ENCODE results near the gene ATP8B3.

ATP8B3 gene

DNA sequence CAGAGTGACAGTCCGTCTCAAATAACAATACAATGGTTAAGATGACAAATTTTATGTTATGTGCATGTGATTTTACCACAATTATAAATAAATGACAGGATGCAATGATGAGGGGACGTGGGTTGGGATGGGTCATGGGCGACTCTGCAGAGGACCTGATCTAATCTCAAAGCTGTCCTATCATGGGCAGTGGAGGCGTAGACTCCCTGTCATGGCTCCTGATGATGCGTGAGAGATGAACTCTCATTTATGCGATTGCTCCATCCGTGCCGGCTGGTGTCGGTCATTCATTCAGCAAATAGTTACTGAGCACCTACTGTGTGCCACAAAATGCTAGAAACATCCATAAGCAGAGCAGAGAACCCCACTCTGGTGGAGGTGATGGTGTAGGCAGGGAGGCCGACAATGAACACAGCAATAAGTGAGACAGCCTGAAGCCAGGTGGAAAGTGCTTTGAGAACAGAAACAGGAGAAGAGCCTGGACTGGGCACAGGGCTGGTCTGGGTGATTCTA lies 37.9 kb upstream of the ATP8B3 start:
- no peak for DNase-seq

DNA sequence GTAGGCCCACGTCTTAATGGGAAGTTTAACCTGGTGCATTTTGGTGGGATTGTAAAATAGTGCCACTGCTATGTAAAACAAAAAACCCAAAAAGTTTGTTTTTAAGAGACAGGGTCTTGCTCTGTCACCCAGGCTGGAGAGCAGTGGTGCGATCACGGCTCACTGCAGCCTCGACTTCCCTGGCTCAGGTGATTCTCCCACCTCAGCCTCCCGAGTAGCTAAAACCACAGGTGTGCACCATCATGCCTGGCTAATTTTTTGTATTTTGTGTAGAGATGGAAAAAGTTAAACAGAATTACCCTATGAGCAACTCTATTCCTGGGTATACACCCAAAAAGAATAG lies 37.0 kb upstream of the ATP8B3 start:
- no peak for DNase-seq

DNA sequence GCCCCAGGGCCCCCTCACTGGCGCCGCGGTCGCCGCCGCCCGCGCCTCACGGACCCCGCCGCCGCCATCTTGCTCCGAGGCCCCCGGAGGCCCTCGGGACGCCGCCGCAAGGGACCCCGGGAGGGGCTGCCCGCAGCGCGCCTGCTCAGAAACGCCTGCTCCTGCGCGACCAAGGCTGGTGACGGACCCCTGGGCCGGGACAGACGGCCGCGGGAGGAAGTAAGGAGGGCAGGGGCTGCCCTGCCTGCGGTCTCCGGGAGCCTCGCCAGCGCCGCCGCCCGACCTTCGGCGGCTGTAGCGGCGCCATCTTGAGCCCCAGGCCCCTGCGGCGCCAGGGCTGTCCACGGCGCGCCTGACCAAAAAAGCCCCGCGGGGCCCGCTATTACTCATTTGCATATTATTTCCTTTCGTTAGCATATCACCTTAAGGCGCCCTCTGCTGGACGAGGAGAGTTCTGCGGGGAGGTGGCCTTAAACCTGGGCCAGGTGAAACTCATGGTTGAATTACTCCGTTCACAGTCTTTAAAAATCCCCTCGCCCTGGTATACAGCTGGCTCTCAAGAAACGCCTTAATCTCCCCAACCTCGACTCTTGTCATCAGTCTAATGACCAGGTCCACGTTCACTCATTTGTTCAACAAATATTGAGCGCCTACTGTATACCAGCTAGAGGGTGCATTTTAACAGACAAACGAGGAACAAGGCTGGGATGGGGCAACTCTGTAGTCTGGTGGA lies 36.5 kb upstream of the ATP8B3 start, which contains the start of gene REXO1:
REXO1 (minus strand) TSS at position 85 of the 733 bp plus-strand sequence. CDS start 125 bp downstream, outside the sequence.
- DNase-seq, result peak; percentile 99

DNA sequence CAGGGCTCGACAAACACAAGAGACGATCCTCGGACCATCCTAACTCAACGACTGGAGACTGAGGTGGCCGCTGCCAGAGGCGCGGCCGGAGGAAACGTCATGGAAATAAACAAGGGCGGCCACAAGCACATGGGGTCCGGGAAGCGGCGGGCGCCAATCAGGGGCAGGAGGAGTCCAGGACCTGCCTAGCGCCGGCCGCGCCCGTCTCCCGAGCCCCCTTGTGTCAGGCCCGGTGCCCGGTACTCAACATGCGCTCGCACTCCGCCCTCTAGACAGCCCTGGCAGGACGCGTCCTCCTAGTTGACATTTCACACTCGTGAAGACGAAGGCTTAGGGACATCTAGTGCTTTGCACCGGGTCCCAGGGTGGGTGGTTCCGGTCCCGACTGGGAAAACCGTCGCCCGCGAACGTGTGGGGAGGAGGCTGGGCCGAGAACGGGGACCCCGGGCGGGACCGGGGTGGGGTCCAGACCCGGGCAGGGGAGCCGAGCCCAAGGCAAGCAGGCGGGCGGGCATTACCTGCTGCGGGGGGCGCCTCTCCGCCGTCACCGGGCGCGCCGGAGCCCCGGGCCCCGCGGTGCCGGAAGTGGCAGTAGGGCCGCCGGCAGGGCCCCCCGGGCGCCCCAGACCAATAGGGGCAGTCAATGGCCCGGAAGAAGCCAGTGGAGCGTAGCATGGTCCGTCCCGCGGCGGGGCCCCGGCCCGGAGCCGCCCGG lies 35.8 kb upstream of the ATP8B3 start:
- no peak for DNase-seq

DNA sequence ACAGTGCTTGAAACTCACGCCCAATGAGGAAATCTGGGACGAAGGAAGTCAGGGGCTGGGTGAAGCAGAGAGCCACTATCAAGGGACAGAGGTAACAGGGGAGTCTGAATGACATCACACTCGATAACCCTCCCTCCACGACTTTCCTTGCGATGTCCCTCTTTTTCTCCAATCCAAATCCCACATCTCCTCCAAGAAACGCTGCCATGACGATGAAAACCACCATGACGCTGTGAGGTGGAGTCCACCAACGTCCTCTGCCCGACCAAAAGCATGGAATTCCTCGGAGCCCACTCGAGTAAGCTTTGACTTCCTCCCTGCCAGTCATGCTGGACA lies 35.2 kb upstream of the ATP8B3 start:
- DNase-seq, result no peak

DNA sequence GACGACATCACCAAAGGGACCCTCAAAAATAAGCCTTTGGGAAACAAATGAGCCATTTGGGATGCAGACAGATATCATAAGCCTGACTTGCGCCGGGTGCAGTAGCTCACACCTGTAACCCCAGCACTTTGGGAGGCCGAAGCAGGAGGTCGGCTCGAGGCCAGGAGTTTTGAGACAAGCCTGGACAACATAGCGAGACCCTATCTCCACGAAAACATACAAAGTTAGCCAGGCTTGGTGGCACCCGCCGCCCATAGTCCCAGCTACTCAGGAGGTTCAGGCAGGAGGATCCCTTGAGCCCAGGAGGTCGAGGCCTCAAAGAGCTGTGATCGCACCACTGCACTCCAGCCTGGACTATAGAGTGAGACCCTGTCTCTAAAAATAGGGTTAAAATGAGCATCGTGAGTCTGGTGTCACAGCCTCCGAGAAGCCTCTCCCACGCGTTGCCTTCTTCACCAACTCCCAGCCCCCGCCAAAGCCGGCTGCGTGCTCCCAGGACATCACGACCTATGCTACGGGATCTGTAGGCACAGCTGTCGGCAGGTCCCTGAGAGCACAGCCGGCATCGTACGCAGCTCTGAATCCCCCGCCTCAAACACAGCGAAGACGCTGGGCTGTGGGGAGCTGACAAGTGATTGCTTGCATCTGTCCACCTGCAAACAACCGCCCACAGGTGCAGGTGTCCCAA lies 34.6 kb upstream of the ATP8B3 start:
- no peak for DNase-seq

DNA sequence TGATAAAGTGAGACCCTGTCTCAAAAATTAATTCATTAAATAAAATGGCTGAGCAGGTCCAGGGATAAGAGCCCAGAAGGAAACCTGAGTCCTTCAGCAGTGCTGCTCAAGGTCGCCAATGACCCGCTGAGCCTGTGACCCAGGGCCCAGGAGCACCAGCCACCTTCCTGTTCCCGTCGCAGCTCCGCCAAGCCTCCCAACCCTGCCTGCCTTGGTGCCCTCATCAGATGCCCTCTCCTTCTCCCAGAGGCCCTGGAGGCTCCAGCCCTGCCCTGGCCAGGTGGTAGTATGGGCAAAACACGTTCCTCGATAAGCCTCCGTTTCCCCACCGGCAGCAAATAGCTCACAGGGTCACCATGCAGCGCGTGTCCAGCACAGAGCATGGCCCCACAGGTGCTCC lies 33.6 kb upstream of the ATP8B3 start:
- no peak for DNase-seq

DNA sequence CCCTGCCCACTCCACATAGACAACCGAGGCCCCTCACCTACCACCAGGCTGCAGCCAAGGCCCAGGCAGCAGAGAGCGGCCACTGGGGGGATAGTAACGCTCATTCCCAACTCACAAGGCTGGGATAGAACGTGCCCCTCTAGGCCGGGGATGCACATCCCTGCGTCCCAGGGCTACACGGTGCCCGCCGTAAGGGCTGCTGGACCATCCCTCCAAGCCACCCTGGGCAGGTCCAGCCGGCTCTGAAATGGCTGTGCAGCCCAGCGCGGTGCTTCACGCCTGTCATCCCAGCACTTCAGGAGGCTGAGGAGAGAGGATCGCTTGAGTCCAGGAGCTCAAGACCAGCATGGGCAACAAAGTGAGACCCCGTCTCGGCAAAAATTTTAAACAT lies 33.0 kb upstream of the ATP8B3 start:
- no peak for DNase-seq

DNA sequence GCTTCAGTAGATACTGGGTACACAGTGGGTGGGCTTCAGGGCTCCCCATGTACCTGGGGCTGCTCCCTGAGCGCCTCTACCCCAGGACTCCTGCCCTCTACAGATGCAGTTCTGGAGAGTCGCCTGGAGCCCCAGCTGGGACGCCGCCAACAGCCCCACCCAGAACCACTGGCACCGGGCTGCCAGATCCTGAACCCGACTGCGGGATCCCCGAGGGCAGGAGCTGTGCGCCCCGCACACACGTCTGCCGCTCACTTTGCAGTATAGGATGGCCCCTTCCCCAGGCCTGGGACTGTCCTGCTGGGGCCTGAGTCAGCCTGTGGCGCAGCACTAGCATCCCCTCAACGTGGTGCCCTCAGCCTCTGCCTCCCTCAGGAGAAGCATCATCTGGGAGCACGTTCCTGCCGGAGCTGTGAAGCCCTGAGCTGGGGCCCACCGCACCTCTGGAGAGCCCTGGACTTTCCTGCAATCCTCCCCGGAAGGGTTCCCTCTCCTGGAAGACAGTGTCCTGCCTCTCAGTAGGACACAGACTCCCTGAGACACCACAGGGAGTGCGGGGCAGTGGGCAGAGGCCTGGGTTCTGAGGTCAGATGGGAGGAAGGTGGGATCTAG lies 32.5 kb upstream of the ATP8B3 start:
- no peak for DNase-seq

DNA sequence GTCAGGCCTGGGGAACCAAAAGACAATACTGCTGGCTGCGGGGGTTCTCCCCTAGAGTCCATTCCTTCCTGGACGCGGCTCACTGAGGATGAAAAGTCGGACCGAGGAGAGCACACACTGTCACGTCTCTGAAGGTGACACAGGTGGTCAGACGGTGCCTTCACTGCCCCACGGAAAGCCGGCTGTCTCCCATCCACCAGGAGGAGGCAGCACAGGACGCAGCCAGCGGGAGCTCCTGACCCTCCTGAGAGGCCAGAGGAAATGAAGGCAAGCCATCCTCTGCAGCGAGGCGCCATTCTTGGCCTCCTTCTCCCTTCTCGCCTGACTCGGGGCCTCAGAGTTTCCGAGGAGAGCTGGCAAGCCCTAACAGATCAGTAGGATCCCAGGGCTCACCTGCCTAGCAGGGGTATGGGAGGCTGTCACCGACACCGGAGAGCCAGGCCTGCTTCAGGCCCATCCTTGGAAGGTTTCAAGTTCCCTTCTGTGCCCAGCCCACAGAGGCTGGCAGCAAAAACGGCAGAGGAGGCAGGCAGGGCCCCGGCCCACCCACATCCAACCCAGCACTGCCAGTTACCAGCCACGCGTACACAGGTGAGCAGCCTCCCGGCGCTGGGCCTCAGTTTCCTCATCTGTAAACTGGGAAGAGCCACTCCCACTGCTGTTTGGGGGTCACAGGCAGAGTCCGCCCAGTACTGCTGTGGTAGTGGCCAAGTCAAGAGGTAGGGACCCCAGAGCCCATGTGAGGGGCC lies 31.7 kb upstream of the ATP8B3 start:
- no peak for DNase-seq

DNA sequence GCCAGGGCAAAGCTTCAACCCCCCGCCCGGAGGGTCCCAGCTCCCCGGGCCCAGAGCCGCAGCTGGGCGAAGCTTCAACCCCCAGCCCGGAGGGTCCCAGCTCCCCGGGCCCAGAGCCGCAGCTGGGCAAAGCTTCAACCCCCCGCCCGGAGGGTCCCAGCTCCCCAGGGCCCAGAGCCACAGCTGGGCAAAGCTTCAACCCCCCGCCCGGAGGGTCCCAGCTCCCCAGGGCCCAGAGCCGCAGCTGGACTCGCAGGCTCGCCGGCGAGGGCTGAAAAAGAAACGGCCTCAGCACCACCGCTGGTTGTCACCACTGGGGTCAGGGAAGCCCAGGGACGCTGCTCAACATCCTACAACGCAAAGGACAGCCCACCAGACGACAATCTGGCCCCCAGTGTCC lies 31.0 kb upstream of the ATP8B3 start:
- DNase-seq, result no peak

DNA sequence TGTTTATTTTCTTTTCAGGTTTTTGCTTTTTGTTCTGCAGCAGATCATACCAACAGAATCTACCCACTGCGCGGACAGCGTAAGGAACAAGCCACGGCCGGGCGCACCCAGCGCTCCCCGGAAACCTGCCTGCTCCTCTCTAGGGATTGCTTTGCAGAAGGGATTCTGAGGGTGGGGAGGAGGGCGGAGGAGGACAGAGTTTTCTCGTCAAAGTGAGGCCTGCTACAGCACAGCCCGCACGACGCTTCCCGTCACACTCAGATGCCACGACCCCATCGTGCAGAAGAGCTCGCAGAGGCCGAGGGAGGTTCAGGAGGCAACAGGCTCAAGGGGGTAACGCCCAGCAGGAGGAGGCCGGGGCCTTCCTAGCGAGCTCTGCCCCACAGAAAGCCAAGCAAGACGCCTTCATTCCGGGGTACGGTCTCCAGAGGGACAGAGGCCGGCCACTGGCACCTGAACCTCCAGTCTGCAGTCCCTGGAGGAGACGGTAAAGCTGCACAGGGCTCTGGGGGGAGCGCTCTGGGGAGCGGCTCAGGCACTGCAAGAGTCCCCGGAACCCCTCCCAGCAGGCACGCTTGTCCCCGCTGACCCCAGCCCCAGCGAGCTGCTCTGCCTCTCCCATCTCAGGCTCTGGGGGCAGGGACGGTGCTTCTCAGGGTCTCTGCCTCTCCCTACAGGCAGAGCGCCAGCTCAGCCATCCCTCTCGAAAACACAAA lies 29.3 kb upstream of the ATP8B3 start:
- DNase-seq, result no peak

DNA sequence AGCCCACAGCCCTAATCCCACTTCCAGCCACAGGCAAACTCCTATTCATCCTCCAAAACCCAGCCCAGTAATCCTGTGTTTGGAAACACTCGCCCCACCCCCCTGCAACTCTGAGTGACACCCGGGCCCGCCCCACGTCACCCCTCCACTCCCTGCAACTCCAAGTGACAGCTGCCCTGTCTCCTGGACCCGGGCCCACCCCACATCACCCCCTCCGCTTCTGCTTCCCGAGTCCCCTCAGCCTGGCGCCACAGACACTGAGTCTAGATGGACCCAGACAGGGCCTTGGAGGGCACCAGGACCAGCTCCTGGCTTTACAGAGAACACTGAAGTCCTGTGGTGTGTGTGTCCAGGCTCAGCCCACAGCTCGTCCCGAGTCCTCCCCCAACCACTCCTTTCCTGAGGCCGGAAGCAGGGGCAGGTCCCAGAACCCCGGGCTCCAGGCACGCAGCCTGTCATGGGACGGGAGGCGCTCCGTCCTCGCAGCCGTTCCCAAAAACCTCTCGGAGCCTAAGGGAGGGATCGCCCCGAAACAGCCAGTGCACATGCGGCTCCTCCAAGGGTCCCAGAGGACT lies 28.6 kb upstream of the ATP8B3 start:
- DNase-seq, result no peak

DNA sequence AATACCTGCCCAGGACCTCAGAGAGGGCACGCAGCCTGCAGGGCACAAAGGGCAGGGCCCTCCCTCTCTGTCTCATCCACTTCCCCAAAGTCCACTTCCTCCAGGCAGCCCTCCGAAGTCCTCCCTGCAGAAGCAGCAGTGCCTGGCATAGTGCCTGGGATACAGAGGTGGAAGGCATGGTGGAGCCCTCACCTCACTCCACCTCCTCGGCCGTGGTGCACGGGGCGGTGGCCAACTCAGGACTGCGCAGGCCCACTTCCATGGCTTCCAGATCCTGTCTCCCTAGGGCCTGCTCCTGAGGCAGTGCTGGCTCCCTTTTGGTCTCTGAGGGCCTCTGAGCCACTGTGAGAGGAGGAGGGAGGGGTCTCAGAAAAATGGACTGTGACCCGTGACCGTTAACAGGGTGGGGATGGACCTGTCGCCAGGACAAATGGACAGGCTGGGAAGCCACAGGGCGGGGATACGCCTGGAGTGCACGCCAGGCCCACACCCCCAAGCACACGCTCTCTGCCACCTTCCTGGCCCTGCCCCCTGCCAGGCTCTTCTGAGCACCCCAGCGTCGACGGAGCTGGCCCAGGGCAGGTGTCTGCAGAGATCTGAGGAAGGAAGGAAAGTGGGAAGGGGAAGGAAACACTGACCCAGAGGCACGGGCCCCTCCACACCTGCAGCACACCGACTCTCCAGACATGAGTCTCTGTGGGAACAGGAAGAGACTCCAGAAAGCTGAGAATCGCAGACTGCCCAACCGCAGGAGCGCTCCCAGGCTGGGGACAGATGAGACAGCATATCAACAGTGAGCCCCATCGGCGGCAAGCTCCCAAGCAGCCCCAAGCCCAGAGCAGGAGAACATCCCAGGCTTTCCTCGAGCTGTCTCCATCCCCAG lies 27.8 kb upstream of the ATP8B3 start:
- DNase-seq, result no peak

DNA sequence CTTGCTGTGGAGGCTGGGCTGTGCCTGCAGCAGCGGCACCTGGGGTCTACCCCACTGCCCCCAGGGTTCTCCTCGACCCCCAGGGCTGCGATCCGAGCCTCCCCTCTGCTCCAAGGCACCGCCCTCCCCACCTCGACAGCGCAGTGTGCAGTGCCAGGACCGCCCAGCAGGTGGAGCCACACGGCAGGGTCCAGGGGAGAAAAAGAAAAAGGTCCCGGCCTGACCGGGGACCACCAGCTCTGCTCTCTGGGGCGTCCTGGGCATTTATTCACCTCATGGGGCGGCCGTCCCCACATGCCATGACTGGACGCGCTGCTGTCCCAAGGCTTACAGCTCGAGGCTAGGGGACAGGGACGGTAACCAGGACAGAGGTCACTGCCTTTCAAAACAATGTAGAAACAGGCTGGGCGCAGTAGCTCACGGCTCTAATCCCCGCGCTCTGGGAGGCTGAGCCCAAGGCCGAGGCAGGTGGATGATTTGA lies 25.6 kb upstream of the ATP8B3 start:
- peak; percentile 45 for DNase-seq

DNA sequence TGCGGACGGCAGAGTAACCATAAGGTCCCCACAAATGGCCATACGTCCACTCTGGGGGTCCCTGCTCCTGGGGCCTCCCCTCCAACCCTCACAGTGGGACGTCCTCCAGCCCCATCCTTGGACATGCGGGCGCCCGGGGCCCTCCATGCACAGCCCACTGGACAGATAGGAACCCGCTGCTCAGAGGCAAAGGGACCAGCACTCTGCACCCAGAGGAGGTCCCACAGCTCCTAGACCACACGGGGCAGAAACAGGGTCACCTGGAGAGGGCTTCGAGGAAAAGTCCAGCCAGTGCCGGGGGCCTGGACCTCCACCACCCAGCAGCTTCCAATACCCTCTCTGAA lies 25.1 kb upstream of the ATP8B3 start:
- no peak for DNase-seq

DNA sequence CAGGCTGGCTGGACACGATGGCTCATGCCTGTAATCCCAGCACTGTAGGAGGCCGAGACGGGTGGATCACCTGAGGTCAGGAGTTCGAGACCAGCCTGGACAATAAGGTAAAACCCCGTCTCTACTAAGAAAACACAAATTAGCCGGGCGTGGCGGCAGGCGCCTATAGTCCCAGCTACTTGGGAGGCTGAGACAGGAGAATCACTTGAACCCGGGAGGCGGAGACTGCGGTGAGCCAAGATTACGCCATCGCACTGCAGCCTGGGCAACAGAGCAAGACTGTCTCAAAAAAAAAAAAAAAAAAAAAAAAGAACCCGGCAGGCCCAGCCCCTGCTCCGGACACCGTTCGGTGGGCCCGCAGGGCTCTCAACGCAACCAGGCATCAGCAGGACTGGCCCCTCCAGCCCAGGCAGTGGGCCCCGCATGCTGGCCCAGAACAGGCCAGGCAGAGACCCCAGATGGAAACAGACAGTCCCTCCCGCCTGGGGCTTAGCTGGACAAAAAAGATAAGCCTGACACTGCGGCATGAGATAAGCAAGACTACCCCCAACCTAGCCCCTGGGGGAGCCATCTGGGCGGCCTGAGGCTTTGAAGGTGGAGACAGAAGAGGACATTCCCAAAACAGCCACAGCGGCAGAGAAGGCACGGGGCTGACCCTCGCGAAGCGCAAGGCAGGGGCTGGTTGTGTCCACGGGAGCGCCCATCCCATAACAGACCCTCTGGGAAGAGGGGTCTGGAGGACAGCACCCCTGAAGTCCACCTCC lies 24.6 kb upstream of the ATP8B3 start:
- no peak for DNase-seq

DNA sequence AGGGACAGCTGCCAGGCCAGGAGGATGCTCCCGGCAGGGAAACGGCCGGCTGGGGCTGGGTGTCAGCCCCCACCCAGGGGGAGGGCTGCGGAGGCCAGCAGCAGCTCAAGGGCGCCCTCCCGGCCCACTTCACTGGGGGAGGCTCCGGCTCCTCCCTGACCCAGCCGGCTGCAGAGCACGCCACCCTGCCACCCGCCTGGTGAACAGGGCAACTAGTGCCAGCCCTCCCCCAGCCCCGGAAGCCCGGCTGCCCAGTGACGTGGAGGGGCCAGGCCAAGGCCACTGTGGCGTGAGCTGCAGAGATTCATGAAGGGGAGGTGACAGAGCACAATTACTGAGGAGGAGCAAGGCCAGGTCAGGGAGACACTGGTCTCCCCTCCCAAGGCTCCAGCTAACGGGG lies 21.5 kb upstream of the ATP8B3 start:
- no peak for DNase-seq

DNA sequence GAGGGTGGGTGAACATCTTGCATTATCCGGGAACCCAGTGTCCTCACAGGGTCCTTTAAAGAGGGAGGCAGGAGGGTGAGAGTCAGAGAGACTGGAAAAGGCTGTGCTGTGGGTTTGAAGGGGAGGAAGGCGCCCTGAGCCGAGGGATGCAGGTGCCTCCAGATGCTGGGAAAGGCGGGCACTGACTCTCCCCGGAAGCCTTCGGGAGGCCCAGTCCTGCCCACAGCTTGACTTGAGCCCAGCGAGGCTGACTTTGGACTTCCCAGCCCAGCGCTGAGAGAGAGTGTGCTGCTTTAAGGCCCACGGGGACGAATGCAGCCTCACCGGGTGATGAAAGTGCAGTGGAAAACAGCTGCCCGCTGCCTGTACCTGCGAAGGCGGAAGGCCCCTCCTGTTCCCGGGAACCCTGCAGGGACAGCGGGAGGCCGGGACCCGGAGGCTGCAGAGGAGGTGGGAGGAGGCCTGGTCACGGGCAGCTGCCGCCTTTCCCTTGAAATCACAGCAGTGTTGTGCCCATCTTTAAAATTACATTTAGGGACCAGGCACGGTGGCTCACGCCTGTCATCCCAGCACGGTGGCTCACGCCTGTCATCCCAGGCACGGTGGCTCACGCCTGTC lies 20.1 kb upstream of the ATP8B3 start:
- DNase-seq, result no peak

Data from activated T-cell treated with anti-CD3 and anti-CD28 coated beads for 4 hours (primary cell).